Measurements from ENCODE around the gene FRMPD1. TPM values are rescaled to one million over a fixed set of nuclear protein-coding genes. Genes with fewer than 3 reads are reported as not detected.

Gene FRMPD1
- total and polyA plus RNA-seq, 10 of the 15 experiments (the other 5 are each of a cell fraction or from before 2014, with no cell fraction given), result 0.01 to 0.08 (median 0.05) TPM; not detected in 6

DNA sequence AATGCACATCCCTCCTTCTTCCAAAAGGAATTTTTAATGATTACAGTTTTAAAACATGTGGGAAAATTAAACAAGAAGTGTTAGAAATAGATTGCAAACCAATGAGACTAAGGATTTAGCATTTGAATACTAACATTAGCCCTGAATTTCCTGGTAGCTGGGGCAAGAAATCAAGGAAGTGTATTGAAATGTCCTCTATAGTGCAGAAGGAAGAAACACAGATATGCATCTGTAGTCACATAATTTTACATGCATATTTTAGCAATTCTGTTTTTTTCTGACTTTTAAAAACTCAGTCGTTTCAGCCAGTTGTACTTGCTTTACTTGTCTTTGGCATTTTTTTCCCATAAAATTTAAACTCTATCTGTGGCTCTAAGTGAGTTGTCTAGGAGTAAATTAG, 45.8 kb downstream of the FRMPD1 start:
- ChIA-PET CTCF (no interaction called here), POLR2A (interaction anchor here (0.6 kb wide), 2 partner anchors 42 to 238 kb away, joined by 6 to 9 read pairs; no protein-coding TSS in a partner anchor), RAD21 (ENCODE audit: unreplicated experiment) (interaction anchor here (0.7 kb wide), 1 partner anchor 520 kb away, joined by 6 read pairs; no protein-coding TSS in a partner anchor), SMC1A (ENCODE audit: uncharacterized antibody, unreplicated experiment) (no interaction called here)
- no peak for DNase-seq (ENCODE audit: low read depth, low spot score)
- in situ Hi-C loops (cut with MboI), result no loop called here
- 3% methylated on average over 1 of the region's 1 CpG for WGBS (ENCODE audit: insufficient coverage, insufficient replicate concordance, low lambda C conversion rate, missing lambda C conversion rate)
- TF ChIP-seq FOXM1 (IDR thresholded peaks at IDR 0.05; ENCODE audit: low read depth, low read length), result no peak
- no peak for TF ChIP-seq RELA (IDR thresholded peaks at IDR 0.05; ENCODE audit: borderline replicate concordance, partially characterized antibody)
- TF ChIP-seq, protein P1, sequence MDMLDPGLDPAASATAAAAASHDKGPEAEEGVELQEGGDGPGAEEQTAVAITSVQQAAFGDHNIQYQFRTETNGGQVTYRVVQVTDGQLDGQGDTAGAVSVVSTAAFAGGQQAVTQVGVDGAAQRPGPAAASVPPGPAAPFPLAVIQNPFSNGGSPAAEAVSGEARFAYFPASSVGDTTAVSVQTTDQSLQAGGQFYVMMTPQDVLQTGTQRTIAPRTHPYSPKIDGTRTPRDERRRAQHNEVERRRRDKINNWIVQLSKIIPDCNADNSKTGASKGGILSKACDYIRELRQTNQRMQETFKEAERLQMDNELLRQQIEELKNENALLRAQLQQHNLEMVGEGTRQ (IDR thresholded peaks at IDR 0.05; ENCODE audit: borderline replicate concordance, low read depth, low read length), result no peak
- TF ChIP-seq, protein P2, sequence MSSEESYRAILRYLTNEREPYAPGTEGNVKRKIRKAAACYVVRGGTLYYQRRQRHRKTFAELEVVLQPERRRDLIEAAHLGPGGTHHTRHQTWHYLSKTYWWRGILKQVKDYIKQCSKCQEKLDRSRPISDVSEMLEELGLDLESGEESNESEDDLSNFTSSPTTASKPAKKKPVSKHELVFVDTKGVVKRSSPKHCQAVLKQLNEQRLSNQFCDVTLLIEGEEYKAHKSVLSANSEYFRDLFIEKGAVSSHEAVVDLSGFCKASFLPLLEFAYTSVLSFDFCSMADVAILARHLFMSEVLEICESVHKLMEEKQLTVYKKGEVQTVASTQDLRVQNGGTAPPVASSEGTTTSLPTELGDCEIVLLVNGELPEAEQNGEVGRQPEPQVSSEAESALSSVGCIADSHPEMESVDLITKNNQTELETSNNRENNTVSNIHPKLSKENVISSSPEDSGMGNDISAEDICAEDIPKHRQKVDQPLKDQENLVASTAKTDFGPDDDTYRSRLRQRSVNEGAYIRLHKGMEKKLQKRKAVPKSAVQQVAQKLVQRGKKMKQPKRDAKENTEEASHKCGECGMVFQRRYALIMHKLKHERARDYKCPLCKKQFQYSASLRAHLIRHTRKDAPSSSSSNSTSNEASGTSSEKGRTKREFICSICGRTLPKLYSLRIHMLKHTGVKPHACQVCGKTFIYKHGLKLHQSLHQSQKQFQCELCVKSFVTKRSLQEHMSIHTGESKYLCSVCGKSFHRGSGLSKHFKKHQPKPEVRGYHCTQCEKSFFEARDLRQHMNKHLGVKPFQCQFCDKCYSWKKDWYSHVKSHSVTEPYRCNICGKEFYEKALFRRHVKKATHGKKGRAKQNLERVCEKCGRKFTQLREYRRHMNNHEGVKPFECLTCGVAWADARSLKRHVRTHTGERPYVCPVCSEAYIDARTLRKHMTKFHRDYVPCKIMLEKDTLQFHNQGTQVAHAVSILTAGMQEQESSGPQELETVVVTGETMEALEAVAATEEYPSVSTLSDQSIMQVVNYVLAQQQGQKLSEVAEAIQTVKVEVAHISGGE (CRISPR knock-in tag; IDR thresholded peaks at IDR 0.05), result no peak
- TF ChIP-seq, protein P3, sequence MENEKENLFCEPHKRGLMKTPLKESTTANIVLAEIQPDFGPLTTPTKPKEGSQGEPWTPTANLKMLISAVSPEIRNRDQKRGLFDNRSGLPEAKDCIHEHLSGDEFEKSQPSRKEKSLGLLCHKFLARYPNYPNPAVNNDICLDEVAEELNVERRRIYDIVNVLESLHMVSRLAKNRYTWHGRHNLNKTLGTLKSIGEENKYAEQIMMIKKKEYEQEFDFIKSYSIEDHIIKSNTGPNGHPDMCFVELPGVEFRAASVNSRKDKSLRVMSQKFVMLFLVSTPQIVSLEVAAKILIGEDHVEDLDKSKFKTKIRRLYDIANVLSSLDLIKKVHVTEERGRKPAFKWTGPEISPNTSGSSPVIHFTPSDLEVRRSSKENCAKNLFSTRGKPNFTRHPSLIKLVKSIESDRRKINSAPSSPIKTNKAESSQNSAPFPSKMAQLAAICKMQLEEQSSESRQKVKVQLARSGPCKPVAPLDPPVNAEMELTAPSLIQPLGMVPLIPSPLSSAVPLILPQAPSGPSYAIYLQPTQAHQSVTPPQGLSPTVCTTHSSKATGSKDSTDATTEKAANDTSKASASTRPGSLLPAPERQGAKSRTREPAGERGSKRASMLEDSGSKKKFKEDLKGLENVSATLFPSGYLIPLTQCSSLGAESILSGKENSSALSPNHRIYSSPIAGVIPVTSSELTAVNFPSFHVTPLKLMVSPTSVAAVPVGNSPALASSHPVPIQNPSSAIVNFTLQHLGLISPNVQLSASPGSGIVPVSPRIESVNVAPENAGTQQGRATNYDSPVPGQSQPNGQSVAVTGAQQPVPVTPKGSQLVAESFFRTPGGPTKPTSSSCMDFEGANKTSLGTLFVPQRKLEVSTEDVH (IDR thresholded peaks at IDR 0.05; ENCODE audit: low read depth, partially characterized antibody), result no peak
- TF ChIP-seq ATF7 (IDR thresholded peaks at IDR 0.05; ENCODE audit: low read depth), result no peak
- no peak for TF ChIP-seq TBL1XR1 (IDR thresholded peaks at IDR 0.05; ENCODE audit: low read depth, low read length)
- no peak for TF ChIP-seq POLR2AphosphoS5 (IDR thresholded peaks at IDR 0.05; ENCODE audit: low read length)
- TF ChIP-seq MXI1 (IDR thresholded peaks at IDR 0.05; ENCODE audit: low read depth, low read length), result no peak
- TF ChIP-seq RBBP5 (conservative IDR thresholded peaks at IDR 0.05), result no peak
- TF ChIP-seq, protein P4, sequence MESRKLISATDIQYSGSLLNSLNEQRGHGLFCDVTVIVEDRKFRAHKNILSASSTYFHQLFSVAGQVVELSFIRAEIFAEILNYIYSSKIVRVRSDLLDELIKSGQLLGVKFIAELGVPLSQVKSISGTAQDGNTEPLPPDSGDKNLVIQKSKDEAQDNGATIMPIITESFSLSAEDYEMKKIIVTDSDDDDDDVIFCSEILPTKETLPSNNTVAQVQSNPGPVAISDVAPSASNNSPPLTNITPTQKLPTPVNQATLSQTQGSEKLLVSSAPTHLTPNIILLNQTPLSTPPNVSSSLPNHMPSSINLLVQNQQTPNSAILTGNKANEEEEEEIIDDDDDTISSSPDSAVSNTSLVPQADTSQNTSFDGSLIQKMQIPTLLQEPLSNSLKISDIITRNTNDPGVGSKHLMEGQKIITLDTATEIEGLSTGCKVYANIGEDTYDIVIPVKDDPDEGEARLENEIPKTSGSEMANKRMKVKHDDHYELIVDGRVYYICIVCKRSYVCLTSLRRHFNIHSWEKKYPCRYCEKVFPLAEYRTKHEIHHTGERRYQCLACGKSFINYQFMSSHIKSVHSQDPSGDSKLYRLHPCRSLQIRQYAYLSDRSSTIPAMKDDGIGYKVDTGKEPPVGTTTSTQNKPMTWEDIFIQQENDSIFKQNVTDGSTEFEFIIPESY (IDR thresholded peaks at IDR 0.05), result no peak
- no peaks in the 10 kb centered on the region for H3K9me3 ChIP-seq (replicated peaks; ENCODE audit: control insufficient read depth, insufficient read depth, low read length)
- intact Hi-C loops (cut with micrococcal nuclease; ENCODE audit: unreplicated experiment), result no loop called here
- no peak overlapping the region for H3K27ac ChIP-seq (ENCODE audit: control insufficient read depth, insufficient read depth)
- peaks cover 0 to 1% of the 10 kb centered on the region in 2 experiments; a peak in 1 of 4 replicates for H3K27me3 ChIP-seq (replicated peaks in 1 of 2; ENCODE audit: control insufficient read depth in 2 of 2, insufficient read depth in 2 of 2, low read length in 1 of 2)
- no peaks in the 10 kb centered on the region for H3K4me1 ChIP-seq (ENCODE audit: control insufficient read depth, insufficient read depth, low read length)
- BruUV-seq (replicated peaks), result no TSS peak
- no peaks in the 10 kb centered on the region for H3K79me2 ChIP-seq (ENCODE audit: control insufficient read depth, insufficient read depth, low read length)
- FAIRE-seq, result no peak
- ATAC-seq, result no peak
- H3K4me3 ChIP-seq, result no peak overlapping the region
- H2AFZ ChIP-seq (ENCODE audit: control insufficient read depth, low read depth, low read length), result no peak overlapping the region
- no peaks in the 10 kb centered on the region for H4K20me1 ChIP-seq (ENCODE audit: control insufficient read depth, insufficient read depth)
- H3K36me3 ChIP-seq (ENCODE audit: control insufficient read depth in 2 of 2, insufficient read depth in 2 of 2, low read length in 1 of 2), result no peaks in the 10 kb centered on the region
- H3K4me2 ChIP-seq (ENCODE audit: control insufficient read depth, insufficient read depth), result no peak overlapping the region
- H3K9ac ChIP-seq (ENCODE audit: control insufficient read depth, insufficient read depth, low read length), result no peak overlapping the region

All from GM12878 (cell line).